Measurements from ENCODE around the gene MED9.

MED9 gene

GRCh38 chr17:17516941-17517720, 40.3 kb downstream of the MED9 start:
- DNase-seq (ENCODE audit: low read depth), result no peak

- DNase-seq (ENCODE audit: low read depth), result no peak
These were observed 41.2 kb downstream of the MED9 start for GRCh38 chr17:17518014-17518413.

GRCh38 chr17:17518951-17519350, 42.2 kb downstream of the MED9 start:
- no peak for DNase-seq (ENCODE audit: low read depth)

GRCh38 chr17:17519886-17520285, 43.1 kb downstream of the MED9 start:
- no peak for DNase-seq (ENCODE audit: low read depth)

- no peak for DNase-seq (ENCODE audit: low read depth)
These were observed 43.9 kb downstream of the MED9 start for GRCh38 chr17:17520599-17521232.

- no peak for DNase-seq (ENCODE audit: low read depth)
These were observed 46.4 kb downstream of the MED9 start for GRCh38 chr17:17523001-17523730.

- no peak for DNase-seq (ENCODE audit: low read depth)
These were observed 47.1 kb downstream of the MED9 start for GRCh38 chr17:17523731-17524490.

- no peak for DNase-seq (ENCODE audit: low read depth)
These were observed 48.5 kb downstream of the MED9 start for GRCh38 chr17:17525311-17525710.

GRCh38 chr17:17525956-17526355, 49.2 kb downstream of the MED9 start:
- DNase-seq (ENCODE audit: low read depth), result no peak

- no peak for DNase-seq (ENCODE audit: low read depth)
These were observed 49.6 kb downstream of the MED9 start for GRCh38 chr17:17526369-17526768.

GRCh38 chr17:17527534-17527933, 50.7 kb downstream of the MED9 start:
- DNase-seq (ENCODE audit: low read depth), result no peak

GRCh38 chr17:17527956-17528500, 51.2 kb downstream of the MED9 start:
- DNase-seq (ENCODE audit: low read depth), result no peak

- no peak for DNase-seq (ENCODE audit: low read depth)
These were observed 52.2 kb downstream of the MED9 start for GRCh38 chr17:17528696-17529652.

GRCh38 chr17:17531156-17531555, 54.4 kb downstream of the MED9 start:
- DNase-seq (ENCODE audit: low read depth), result no peak

GRCh38 chr17:17532991-17533390, 56.2 kb downstream of the MED9 start:
- DNase-seq (ENCODE audit: low read depth), result no peak

GRCh38 chr17:17533901-17534441, 57.2 kb downstream of the MED9 start:
- no peak for DNase-seq (ENCODE audit: low read depth)

- no peak for DNase-seq (ENCODE audit: low read depth)
These were observed 59.2 kb downstream of the MED9 start for GRCh38 chr17:17535957-17536356.

GRCh38 chr17:17536702-17537101, 59.9 kb downstream of the MED9 start:
- DNase-seq (ENCODE audit: low read depth), result no peak

GRCh38 chr17:17537311-17538099, 60.7 kb downstream of the MED9 start:
- no peak for DNase-seq (ENCODE audit: low read depth)
